Stimulated activated CD4-positive, alpha-beta T cell treated with anti-CD3 and anti-CD28 coated beads, Interleukin-1b, Interleukin-23, amount 100 ng/mL, for 24 hours (primary cell): ENCODE measurements around the gene CXorf65.

Experiments
- DNase-seq, 4 experiments: peaks; one replicate each; pipeline ENCODE4 v3.0.0-alpha.2; 2020; ENCODE audit warnings: low read depth in 4 of 4, low spot score in 1 of 4

Gene CXorf65

DNA sequence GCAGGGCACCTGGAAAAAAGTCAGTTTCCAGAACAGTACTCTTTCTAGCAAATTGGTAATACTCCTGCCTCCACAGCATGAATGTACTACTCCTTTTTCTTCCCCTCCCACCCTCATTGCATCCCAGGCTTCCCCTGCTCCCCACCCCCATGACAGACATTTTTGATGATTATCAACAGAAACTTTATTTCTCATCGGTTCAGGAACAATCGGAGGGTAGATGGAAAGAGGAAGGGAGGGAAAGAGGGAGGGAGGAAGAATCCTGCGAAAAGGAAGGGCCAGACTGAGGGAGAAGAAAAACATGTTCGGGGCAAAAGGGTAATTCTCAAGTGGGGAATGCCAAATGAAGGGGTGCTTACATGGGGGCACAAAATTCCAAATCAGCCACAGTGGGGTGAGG, 705 bp upstream of the CXorf65 start:
- DNase-seq, result no peak

GRCh38 chrX:71105628-71106027, 912 bp downstream of the CXorf65 start:
- DNase-seq, result no peak

DNA sequence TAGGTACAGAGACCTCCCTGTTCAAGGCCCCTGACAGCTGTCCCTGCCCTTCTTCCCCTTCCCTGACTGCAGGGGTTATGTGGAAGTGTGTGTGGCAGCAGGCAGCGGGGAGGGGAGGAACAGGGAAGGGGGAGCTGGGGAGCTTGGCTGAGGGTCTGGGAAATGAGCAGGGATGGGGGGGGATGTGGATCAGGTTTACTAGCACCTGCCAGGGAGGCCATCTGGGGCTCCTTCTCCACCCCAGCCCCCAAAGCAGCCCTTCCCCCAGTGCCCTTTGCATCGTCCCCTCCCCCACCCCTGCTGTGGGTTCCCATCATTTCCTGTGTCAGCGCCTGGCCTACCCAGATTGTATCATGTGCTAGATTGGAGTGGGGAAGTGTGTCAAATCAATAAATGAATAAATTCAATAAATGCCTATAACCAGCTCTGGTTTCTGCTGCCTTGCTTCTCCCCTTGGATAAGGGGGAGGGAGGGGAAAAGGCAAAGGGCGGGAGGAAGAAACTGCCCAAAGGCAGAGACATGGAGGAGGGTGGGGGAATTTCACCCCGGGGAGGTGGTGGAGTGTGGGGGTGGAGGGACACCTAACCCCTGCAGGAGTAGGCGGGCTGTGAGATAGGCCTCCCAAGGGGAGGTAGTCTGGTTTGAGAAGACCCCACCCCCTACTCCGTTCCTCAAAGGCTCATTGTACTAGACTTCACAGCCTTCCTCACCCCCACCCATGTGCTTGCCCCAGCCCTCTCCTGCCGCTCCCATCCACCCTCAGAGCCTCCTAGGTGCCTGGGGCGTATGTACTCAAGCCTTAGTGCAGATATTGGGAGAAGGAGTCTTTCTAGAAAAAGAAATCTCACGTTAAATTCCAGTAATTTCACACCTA, 3.2 kb downstream of the CXorf65 start:
- no peak for DNase-seq

- no peak for DNase-seq
These were observed 4.2 kb downstream of the CXorf65 start for GRCh38 chrX:71102292-71102691.

DNA sequence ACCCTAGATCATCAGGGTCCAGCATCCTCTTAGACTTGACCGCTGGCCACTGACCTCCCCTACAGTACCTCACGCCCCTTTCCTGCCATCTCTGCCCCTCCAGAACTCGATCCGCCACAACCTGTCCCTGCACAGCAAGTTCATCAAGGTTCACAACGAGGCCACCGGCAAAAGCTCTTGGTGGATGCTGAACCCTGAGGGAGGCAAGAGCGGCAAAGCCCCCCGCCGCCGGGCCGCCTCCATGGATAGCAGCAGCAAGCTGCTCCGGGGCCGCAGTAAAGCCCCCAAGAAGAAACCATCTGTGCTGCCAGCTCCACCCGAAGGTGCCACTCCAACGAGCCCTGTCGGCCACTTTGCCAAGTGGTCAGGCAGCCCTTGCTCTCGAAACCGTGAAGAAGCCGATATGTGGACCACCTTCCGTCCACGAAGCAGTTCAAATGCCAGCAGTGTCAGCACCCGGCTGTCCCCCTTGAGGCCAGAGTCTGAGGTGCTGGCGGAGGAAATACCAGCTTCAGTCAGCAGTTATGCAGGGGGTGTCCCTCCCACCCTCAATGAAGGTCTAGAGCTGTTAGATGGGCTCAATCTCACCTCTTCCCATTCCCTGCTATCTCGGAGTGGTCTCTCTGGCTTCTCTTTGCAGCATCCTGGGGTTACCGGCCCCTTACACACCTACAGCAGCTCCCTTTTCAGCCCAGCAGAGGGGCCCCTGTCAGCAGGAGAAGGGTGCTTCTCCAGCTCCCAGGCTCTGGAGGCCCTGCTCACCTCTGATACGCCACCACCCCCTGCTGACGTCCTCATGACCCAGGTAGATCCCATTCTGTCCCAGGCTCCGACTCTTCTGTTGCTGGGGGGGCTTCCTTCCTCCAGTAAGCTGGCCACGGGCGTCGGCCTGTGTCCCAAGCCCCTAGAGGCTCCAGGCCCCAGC, 5.7 kb downstream of the CXorf65 start:
- no peak for DNase-seq

DNA sequence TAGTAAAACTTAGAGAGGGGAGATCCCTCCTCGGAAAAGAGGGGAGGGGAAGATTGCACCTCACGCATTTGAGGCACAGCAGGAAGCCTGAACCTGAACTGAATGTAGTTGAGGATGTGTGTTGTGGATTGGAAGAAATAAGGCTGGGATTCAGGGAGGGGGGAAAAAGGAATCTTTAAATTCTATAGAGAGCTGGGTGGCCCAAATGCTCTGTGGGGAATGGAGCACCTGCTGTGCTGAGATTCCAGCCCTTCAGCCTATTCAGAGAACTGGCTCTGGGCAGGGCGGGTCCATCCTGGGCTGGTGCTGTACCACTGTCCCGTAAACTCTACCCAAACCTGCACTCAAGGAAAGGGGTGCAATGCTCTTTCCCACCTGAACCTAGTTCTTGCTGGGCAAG, 6.8 kb downstream of the CXorf65 start:
- DNase-seq, result no peak

- no peak for DNase-seq
These were observed 7.5 kb downstream of the CXorf65 start for GRCh38 chrX:71098951-71099506.

DNA sequence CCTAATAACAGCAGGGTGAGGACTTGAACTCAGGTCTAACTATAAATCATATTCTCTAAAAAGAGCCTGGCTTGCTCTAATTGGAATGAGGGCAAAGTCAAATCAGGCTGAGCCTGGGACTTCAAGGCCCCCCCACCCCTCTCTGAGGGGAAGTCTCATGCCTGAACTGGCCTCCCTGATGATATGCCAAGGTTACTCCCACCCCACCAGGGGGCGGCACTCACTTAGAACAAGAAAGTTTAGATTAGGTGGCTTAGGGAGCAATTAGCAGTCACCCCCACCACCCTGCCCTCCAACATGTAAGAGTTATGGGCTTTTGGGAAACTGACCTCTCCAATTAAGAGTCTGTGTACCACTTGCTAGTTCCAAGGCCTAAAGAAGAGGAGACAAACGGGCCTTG, 8.2 kb downstream of the CXorf65 start:
- DNase-seq, result peak; percentile 31 to 54 (median 46)

DNA sequence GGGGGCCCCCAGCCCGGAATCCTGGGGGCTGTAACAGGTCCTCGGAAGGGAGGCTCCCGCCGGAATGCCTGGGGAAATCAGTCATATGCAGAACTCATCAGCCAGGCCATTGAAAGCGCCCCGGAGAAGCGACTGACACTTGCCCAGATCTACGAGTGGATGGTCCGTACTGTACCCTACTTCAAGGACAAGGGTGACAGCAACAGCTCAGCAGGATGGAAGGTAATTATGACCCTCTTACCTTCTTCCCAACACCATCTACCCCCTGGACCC, 9.8 kb downstream of the CXorf65 start:
- no peak for DNase-seq

DNA sequence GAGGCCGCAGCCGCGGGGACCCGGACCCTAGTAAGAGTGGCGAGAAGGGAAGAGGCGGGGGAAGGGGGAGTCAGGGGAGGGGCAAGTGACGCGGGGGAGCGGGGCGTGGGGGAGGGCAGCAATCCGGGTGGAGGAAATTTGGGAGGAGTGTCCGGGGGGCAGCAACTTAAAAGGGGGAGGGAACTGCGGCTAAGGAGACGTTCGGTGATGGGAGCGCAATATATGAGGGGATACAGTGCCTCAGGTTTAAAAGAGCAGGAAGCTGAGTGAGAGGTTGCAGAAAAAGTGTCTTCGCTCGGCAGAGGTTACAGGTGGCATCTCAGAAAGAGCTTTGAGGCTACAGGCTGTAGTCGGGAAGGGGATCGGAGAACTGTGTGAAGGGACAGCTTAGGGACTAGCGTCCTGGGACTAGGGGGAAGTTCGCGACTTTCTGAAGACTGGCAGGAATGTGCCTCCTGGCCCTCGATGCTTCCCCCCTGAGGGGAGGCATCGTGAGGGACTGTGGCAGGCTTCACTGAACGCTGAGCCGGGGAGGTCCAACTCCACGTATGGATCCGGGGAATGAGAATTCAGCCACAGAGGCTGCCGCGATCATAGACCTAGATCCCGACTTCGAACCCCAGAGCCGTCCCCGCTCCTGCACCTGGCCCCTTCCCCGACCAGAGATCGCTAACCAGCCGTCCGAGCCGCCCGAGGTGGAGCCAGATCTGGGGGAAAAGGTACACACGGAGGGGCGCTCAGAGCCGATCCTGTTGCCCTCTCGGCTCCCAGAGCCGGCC, 10.4 kb downstream of the CXorf65 start:
- peak in 1 of 4 experiments; percentile 48 for DNase-seq

DNA sequence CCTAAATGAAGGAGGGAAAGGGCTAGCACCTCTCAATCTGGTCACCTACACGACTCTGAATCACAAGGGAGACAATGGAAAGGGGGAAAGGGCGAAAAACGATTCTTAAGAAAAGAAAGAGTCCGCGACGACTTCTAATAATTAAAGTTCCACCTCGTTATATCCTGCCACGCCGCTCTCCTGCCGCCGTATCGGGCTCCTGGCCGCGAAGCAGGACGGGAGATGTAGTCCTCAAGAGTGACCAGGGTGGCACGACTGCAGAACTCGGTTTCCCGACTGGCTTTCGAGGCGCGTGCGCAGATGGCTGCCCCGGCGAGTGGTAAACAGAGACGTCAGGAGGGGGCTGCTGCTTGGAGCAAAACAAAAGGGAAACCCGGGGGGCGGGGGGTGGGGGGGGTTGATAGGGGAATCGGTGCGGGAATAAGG, 11.0 kb downstream of the CXorf65 start, which contains the start of gene FOXO4:
TSS of gene FOXO4 (plus strand) at position 297 of the 426 bp plus-strand sequence. CDS start 678 bp downstream, outside the sequence.
- DNase-seq, result peak; percentile 60 to 81 (median 74)

DNA sequence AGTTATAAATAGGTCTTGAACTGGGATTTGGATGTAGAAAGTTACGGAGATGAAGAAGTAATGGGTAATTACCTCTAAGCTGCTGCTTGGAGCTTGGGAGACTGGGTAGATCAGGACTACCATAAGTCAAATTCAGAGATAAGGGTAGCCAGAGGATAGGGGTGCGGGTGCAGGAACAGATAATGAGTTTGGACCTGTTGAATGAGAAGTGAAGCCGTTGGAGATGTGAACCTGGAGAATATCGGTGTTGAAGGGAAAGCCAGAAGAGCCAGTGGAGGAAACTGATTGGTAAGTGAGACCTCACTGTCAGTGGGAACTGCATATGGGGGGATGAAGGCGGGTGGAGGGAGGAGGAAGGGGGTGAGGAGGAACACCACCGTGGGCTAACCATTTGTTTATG, 11.5 kb downstream of the CXorf65 start:
- no peak for DNase-seq

DNA sequence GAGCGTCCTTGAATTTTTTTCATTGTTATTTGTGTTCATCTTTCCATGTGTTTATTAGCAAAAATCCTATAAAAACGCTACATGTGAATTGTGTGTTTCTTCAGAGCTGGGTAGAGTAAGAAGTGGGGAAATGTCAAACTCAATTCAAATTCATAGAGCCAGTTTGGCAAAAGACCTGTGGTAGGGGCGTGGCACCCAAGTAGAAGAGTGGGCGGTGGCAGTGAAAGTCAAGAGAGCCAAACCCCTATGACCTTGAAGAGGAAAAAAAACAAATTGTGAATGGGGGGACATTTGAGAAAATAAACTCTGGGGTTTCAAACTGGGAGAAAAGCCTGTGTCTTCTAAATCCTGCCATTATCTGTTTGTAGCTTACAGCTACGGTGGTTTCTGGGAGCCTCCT, 15.3 kb downstream of the CXorf65 start:
- no peak for DNase-seq

DNA sequence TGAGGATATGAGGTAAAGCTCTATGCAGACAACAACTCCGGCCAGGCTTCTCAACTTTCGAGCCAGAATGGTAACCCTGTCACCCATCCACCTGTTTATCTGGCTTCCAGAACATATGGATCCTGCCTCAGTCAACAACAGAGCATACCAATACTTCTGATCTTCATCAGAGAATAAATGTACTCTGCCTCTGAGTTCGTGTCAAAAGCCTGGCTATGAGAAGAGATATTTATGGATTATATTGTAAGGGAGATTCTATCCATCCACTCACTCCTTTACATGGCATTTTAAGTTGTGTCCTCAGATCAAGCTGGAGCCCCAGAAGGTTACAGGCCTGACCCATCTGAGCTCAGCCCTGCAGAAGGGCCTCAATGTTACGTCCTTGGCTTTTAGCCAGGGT, 20.6 kb downstream of the CXorf65 start:
- no peak for DNase-seq

DNA sequence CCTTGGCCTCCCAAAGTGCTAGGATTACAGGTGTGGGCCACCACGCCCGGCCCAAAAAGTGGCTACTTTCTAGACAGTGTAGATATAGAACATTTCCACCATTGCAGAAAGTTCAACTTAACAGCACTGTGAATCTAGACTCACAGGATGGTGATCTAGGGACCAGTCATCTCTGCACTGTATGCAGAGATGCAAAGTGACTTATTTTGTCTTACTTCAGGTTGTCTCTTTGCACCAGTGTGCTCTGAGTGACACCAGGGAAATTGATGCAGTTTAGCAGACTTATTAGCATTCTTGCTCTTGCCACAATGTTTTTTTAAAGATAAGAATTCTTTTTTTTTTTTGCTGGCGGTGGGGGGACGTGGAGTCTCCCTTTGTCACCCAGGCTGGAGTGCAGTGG, 23.7 kb downstream of the CXorf65 start:
- DNase-seq, result no peak

DNA sequence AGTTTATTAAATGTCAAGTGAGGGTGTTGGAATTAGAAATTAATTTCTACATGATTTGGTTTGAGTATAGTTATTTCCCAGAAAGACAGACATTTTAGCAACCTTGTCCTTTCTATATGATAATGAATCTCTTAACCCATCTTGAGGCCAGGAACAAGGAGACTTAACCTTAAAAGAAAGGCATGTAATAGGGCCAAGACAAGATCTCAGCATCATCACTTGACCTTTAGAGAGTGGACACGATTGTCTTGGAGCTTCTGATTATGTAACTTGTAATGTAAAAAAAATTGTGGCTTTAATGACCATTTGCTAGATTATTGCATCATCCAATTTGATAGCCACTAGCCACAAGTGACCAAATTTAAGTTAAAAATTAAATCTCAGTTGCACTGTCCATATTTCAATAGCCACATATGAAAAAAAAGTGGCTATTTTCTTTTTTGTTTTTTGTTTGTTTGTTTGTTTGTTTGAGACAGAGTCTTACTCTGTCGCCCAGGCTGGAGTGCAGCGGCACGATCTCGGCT, 24.4 kb downstream of the CXorf65 start:
- DNase-seq, result no peak

DNA sequence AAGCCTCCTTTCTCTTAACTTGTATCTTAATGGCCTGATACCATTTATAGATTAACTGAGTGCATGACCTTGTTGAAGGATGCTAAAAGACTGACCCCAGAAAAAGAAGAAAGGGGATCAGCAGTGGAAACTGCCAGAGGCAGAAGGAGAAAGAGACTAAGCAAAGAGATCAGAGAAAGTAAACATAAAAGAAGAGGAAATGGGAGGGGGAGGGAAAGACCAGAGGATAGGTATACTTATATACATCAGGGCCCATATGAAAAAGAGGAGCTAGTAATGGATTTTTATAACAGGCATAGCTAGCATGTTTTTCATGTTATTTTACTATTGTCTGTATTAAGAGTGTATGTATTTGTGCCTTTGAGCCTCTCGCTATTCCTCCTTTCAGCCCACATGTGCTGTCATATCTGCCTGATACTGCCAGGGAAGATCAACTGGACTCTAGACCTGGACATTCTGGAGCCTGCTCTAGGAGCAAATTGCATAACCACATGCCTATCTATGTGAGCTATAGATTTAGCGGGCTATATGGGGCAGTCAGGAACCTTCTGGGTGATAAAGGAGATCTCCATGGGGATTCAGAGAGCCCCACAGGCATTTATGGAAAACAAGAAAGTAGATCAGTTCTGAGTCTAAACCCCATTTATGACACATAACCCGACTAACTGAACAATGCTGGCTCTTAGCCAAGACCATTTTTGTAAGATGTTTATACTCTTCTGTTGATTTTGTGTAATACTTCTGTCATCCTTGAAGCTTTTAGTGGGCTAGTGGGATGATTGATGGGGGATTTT, 25.0 kb downstream of the CXorf65 start:
- DNase-seq, result no peak

DNA sequence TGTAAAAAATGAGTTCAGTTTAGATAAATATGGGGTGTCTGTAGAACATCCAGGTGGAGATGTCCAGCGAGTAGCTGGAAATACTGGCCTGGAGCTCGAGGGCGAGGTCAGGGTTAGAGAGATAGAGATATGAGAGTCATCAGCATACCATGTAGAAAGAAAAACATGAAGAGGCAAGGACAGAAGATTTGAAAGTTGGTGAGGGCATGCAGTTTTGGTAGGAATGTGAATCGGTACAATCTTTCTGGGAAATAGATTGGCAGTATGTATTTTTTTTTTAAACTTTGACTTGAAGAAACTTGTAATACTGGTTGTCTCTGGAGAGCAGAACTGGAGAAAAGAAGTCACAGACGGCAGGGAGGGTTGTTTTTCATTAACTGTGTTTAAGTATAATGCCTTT, 36.0 kb downstream of the CXorf65 start:
- DNase-seq, result no peak

DNA sequence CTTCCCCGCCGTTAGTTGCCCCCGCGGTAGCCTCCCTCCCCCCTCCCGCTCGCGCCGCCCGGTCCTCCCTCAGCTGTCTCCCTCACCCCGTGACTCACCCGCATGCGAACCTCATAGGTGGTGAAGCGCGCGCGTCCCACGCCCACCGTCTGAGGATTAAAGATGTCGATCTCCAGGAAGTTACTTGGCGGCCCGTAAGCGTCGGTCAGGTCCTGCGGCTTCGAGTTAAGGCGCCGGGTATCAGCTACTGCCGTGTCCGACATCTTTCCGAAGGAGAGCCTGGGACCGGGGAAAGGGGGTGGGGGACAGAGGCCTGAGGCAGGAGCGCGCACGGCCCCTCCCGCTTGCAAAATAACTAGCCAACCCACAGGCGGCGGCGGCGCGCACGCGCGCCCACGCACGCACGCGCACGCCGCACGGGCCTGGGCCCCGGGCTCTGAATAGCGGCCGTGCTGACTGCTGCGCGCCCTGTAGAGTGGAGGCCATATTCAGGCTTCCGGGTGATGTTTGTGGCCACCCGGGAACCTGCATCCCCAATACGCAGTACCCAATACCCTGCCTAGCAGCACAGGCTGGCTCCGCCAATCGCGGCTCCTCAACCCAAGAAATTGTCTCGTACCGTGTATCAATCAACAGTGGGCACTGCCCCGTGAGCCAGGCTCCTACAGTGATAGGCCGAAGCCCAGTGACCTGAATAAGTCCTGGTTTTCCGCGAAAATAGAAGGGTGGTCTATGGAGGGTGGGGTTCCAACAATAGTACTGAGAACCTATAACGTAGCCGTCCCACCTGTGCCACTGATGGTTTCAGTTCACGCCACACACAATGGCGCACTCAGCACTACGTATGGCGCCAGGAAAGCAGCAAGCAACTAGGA, 38.3 kb downstream of the CXorf65 start, which contains the start of gene SNX12:
TSS of gene SNX12 (minus strand) at position 291 of the 875 bp plus-strand sequence. CDS start at position 263, 28 bp downstream.
- DNase-seq, result peak; percentile 52 to 79 (median 74)
